ENCODE results near the gene POP5.
"Not testable (repeated sequence)": the region's sequence is repeated elsewhere in the genome, so short reads cannot be mapped to it uniquely, and the experiment has no call there.

POP5 gene

DNA sequence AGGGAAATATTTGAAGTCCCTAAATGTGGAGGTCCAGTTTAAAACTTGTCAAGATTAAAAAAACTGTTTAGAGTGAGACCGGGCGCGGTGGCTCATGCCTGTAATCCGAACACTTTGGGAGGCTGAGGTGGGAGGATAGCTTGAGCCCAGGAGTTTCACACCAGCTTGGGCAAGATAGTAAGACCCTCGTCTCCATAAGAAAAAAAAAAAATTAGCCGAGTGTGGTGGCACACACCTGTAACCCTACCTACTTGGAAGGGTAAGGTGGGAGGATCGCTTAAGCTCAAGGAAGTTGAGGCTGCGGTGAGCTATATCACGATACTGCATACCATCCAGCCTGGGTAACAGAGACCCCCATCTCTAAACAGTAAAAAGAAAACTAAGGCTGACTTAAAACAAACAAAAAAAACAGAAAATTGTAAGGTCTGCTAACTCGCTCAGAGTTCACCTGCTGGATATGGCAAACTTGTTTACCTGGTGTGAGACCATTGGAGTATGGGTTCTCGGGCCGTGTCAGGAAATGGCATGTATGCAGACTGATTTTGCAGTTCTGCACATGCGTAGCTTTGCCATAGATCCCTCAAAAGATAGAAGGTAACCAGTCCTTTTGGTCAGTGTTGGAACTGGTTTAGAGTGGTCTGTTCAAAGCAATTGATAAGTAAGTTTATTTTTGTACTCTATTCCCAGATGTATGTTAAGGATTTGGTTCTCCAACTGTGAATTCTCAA lies 45.0 kb downstream of the POP5 start:
- no peak for DNase-seq (ENCODE audit: low spot score)

DNA sequence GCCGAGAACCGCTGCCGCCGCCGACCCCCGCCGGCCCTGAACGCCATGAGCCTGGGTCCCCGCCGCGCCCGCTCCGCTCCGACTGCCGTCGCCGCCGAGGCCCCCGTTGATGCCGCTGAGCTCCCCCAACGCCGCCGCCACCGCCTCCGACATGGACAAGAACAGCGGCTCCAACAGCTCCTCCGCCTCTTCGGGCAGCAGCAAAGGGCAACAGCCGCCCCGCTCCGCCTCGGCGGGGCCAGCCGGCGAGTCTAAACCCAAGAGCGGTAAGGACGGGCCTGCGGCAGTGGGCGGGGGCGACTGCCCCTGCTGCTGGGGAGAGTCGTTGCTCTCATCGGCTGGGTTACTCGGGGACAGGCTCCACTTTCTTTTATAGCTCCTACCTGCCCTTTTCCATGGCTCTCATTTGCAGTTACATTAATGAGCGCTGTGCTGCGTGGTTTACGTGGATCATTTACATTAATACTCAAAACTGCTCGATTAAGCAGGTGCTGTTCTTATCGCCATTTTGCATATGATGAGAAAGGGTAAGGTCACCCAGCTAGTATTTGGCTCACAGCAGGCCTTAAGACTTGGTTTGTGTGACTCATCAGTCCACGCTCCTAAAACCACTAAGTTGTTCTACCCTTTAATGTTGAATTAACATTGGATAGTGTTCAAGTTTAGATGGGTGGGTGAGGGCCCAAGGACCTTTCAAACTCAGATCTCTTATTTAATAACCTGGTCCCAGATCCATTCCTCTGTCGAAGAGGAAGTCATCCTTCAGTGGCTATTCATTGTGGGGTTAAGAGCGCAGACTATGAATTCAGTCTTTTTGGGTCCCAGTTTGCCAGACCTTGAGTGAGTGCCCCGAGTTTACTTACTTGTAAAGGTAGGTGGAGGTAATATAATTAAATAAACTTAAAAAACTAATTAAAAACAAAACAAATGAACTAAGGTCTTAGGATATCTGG lies 46.2 kb downstream of the POP5 start:
- peak; percentile 72 for DNase-seq (ENCODE audit: low spot score)

DNA sequence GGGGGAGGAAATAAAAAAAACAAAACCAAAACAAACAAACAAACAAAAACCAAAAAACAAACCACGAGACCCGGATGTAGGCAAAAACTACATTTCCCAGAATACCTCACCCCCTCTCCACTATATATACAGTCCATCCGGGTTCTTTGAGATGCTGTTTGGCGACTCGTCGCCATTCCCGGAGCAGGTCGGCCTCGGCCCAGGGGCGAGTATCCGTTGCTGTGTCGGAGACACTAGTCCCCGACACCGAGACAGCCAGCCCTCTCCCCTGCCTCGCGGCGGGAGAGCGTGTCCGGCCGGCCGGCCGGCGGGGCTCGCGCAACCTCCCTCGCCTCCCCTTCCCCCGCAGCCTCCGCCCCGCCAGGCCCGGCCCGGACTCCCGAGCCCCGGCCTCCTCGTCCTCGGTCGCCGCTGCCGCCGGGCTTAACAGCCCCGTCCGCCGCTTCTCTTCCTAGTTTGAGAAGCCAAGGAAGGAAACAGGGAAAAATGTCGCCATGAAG lies 46.9 kb downstream of the POP5 start, which contains the start of gene RNF10:
Gene RNF10, plus strand, starts transcription at position 154 of the 500 bp plus-strand sequence. CDS start 456 bp downstream, outside the sequence.
- DNase-seq (ENCODE audit: low spot score): peak; percentile 96

DNA sequence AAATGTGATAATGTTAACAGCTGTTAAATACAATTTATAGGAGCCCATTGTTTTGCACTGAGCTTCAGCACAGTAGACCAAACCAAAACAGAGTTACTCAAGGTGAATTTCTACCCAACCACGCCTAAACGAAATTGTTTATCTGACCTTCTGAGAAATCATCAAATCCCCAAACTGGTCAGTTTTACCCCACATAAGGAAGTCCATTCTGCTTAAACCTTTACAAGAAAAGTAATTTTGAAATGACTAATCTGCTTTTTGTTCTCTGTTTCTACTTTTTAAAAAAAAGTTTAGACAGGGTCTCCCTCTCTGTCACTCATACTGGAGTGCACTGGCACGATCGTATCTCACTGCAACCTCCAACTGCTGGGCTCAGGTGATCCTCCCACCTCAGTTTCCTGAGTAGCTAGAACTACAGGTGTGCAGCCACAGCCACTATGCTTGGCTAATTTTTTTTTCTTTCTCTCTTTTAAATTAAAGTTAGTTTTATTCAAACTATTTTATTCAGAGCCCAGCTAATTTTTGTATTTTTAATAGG lies 48.4 kb downstream of the POP5 start:
- DNase-seq (ENCODE audit: low spot score): no peak

DNA sequence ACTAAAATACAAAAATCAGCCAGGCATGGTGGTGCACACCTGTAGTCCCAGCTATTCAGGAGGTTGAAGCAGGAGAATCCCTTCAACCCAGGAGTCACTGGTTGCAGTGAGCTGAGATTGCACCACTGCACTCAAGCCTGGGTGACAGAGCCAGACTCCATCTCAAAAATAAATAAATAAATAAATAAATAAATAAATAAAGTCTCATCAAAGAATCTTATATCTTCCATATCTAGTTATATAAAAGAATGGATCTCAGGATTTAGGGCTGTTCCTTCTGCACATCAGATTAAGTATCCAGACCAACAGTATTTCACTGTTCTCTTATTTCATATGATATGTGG lies 50.8 kb downstream of the POP5 start:
- DNase-seq (ENCODE audit: low spot score): not testable (repeated sequence)

DNA sequence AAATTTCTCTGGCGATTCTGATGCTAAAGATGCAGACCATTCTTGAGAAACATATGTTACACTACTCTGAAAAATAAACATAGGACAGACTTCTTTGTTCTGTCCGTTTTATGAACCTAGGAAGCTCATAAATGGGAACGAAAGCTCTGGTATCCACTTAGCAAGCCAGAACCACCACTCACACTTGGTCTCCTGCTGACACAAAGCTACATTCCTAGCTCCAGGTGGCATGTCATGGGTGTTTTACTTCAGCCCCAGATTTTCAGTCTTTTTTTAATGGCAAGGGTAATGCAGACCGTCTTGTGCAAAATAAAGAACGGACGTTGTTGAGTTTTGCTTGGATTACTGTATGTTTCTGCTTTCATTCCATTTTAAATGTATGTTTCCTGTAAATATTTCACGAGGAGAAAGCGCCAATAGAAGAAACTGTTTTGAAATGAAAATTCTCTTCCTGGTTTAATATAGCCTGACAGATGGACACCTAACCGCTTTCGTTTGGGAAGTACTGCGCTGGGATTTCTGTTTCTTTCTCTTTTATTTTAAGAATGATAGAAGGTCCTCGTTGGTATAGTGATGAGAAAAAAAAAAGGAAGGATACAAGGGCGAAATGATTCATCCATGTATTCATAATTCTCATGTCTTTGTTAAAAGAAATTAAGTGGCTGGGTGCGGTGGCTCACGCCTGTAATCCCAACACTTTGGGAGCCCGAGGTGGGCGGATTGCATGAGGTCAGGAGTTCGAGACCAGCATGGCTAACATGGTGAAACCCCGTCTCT lies 51.4 kb downstream of the POP5 start:
- peak; percentile 43 for DNase-seq (ENCODE audit: low spot score)

GRCh38 chr12:120528861-120529525 lies 52.2 kb downstream of the POP5 start, which contains the start of gene COQ5:
TSS of gene COQ5 (minus strand) at chr12:120529158. CDS start at chr12:120529141, 17 bp downstream.
- peak; percentile 85 for DNase-seq (ENCODE audit: low spot score)
